ENCODE data around the gene AKAP7.

DNA sequence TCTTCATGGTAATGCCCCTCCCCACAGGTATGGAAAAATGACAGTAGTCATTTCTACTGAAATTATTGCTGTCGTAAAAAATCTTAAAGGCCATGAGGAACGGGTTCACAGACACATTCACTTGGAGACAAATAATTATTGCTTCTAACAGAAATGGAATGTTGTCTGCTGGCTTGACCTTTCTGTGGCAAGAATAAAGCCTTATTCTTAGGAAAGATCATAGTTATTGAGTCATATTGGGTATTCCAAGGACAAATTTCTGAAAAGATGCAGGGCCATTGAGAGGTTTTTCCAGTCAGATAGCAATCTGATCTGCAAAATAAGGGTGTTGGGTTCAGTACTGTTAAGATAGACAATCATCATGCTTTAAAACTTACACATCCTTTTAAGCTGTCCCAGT is 29.2 kb downstream of the AKAP7 start:
- TF ChIP-seq, protein P1, sequence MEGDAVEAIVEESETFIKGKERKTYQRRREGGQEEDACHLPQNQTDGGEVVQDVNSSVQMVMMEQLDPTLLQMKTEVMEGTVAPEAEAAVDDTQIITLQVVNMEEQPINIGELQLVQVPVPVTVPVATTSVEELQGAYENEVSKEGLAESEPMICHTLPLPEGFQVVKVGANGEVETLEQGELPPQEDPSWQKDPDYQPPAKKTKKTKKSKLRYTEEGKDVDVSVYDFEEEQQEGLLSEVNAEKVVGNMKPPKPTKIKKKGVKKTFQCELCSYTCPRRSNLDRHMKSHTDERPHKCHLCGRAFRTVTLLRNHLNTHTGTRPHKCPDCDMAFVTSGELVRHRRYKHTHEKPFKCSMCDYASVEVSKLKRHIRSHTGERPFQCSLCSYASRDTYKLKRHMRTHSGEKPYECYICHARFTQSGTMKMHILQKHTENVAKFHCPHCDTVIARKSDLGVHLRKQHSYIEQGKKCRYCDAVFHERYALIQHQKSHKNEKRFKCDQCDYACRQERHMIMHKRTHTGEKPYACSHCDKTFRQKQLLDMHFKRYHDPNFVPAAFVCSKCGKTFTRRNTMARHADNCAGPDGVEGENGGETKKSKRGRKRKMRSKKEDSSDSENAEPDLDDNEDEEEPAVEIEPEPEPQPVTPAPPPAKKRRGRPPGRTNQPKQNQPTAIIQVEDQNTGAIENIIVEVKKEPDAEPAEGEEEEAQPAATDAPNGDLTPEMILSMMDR (IDR thresholded peaks at IDR 0.05): no peak
- TF ChIP-seq EZH2 (IDR thresholded peaks at IDR 0.05): no peak
- no peak for TF ChIP-seq EZH2phosphoT487 (IDR thresholded peaks at IDR 0.05)
